B cell (primary cell): Measurements from ENCODE around the gene CTXND1. TPM values are rescaled to one million over a fixed set of nuclear protein-coding genes. Genes with fewer than 3 reads are reported as not detected.

Experiments
- ATAC-seq: fragments of 200-7000 bp; cut with Tn5 transposase; one replicate; pipeline ENCODE4 v1.10.0; 2021; ENCODE audit warnings: low read depth, mild to moderate bottlenecking, moderate number of reproducible peaks, moderate library complexity
- CTCF ChIA-PET: fragments of 350-600 bp; sonication (Branson Sonifier 250); formaldehyde crosslinking; loops from one replicate; lab custom pipeline; 2021; ENCODE audit warnings: antibody characterized with exemption, inconsistent platforms; lab: Charles Lee
- POLR2A ChIA-PET: fragments of 350-600 bp; sonication (Branson Sonifier 250); formaldehyde crosslinking; loops from one replicate; lab custom pipeline; 2021; ENCODE audit warnings: antibody characterized with exemption; lab: Charles Lee
- DNase-seq: peaks from one replicate; pipeline ENCODE4 v3.0.0; 2013
- H2AFZ ChIP-seq: 2 replicates; pipeline ENCODE4 v1.6.1; 2012; ENCODE audit warnings: mild to moderate bottlenecking, low read depth, low read length; ENCODE audit not compliant: insufficient read depth, poor library complexity, severe bottlenecking
- H3K27ac ChIP-seq, 2 donors: 1 replicate in 1 of 2; 2 replicates in 1 of 2; pipeline ENCODE4 v1.5.1; 2012 to 2013; ENCODE audit warnings: low read length in 2 of 2, mild to moderate bottlenecking in 2 of 2, moderate library complexity in 1 of 2
- H3K27me3 ChIP-seq, 4 experiments: fragments of 200-600 bp in 1 of 4; sonication (generic) in 1 of 4; replicated peaks in 1 of 4; 1 replicate in 2 of 4; 2 replicates in 2 of 4; pipeline versions ENCODE4 v1.6.1 to v1.7.0; 2013 to 2016; ENCODE audit warnings: low read length in 3 of 4, mild to moderate bottlenecking in 2 of 4, mixed read lengths in 1 of 4, moderate library complexity in 1 of 4; ENCODE audit not compliant: insufficient read depth in 4 of 4, control insufficient read depth in 3 of 4; ENCODE audit errors: control extremely low read depth in 1 of 4
- H3K36me3 ChIP-seq, 2 experiments: replicated peaks in 1 of 2; 1 replicate in 1 of 2; 2 replicates in 1 of 2; pipeline versions ENCODE4 v1.6.1 to v1.7.1; 2013; ENCODE audit warnings: low read length in 1 of 2; ENCODE audit not compliant: insufficient read depth in 2 of 2, control insufficient read depth in 1 of 2; ENCODE audit errors: control extremely low read depth in 1 of 2, extremely low read depth in 1 of 2
- H3K4me1 ChIP-seq, 2 donors: fragments of 200-600 bp in 1 of 2; sonication (generic) in 1 of 2; 1 replicate in 1 of 2; 2 replicates in 1 of 2; pipeline versions ENCODE4 v1.5.1 to v1.6.1; 2013 to 2017; ENCODE audit warnings: low read length in 2 of 2; ENCODE audit not compliant: control insufficient read depth in 2 of 2, insufficient read depth in 2 of 2
- H3K4me2 ChIP-seq: replicated peaks from 2 replicates; pipeline ENCODE3; 2012; ENCODE audit warnings: mild to moderate bottlenecking, low read depth, low read length; ENCODE audit not compliant: poor library complexity, severe bottlenecking
- H3K4me3 ChIP-seq, 5 experiments: fragments of 200-600 bp in 1 of 5; sonication (generic) in 1 of 5; 1 replicate in 3 of 5; 2 replicates in 2 of 5; pipeline versions ENCODE4 v1.5.1 to v1.7.0; 2011 to 2016; ENCODE audit warnings: low read length in 4 of 5, mild to moderate bottlenecking in 4 of 5, low read depth in 2 of 5, control low read depth in 1 of 5, moderate library complexity in 1 of 5; ENCODE audit not compliant: insufficient read depth in 1 of 5; ENCODE audit errors: control extremely low read depth in 1 of 5, extremely low read depth in 1 of 5
- H3K79me2 ChIP-seq: fragments of 200-600 bp; sonication (generic); one replicate; pipeline ENCODE4 v1.6.0; 2016; ENCODE audit warnings: low read length; ENCODE audit not compliant: control insufficient read depth, insufficient read depth
- H3K9ac ChIP-seq: fragments of 200-600 bp; sonication (generic); 2 replicates; pipeline ENCODE4 v1.6.1; 2017; ENCODE audit warnings: mild to moderate bottlenecking, low read length, moderate library complexity
- H3K9me3 ChIP-seq, 3 donors: one replicate each; pipeline versions ENCODE4 v1.6.1 to v1.7.1; 2013; ENCODE audit warnings: low read length in 2 of 3; ENCODE audit not compliant: control insufficient read depth in 2 of 3, insufficient read depth in 1 of 3; ENCODE audit errors: control extremely low read depth in 1 of 3
- H4K20me1 ChIP-seq: 2 replicates; pipeline ENCODE4 v1.6.0; 2012; ENCODE audit warnings: mild to moderate bottlenecking, low read length; ENCODE audit not compliant: insufficient read depth, control insufficient read depth, poor library complexity, severe bottlenecking
- H3K27ac Mint-ChIP-seq: one replicate; pipeline ENCODE4 v1.8.0; 2021; ENCODE audit warnings: mixed read lengths
- H3K27me3 Mint-ChIP-seq: one replicate; pipeline ENCODE4 v1.8.0; 2021; ENCODE audit warnings: mixed read lengths
- H3K4me1 Mint-ChIP-seq: one replicate; pipeline ENCODE4 v1.8.0; 2021; ENCODE audit warnings: mixed read lengths
- H3K4me3 Mint-ChIP-seq: one replicate; pipeline ENCODE4 v1.8.0; 2021; ENCODE audit warnings: mixed read lengths
- H3K9me3 Mint-ChIP-seq: one replicate; pipeline ENCODE4 v1.8.0; 2022; ENCODE audit warnings: mixed read lengths; ENCODE audit not compliant: insufficient read depth
- CTCF ChIP-seq: fragments of 200-600 bp; IDR thresholded peaks from one replicate; pipeline ENCODE4 v1.8.0; 2022; ENCODE audit warnings: antibody characterized with exemption, mild to moderate bottlenecking
- EZH2 ChIP-seq: IDR thresholded peaks from 2 replicates; pipeline ENCODE4 v1.6.1; 2012; ENCODE audit warnings: borderline replicate concordance, low read depth, mild to moderate bottlenecking, moderate library complexity, low read length; ENCODE audit not compliant: insufficient read depth, poor library complexity, severe bottlenecking
- WGBS: methylation state at CpG from one replicate; pipeline ENCODE4 v1.1.5; 2013; ENCODE audit warnings: missing lambda C conversion rate; ENCODE audit not compliant: insufficient coverage; 5-methylcytosine and 5-hydroxymethylcytosine counted together
- intact Hi-C: fragments of 100-400 bp; cut with micrococcal nuclease; formaldehyde crosslinking; loops from one replicate; pipeline ENCODE4 v1.10.0; 2022
- polyA plus RNA-seq: library from polyadenylated mRNA; depleted of rRNA; stranded (reverse); fragments of >200 nt; gene quantifications from 2 replicates; pipeline ENCODE4 v1.2.3, GENCODE V29; 2012
- total RNA-seq, 2 donors: library from RNA; stranded (reverse); fragments of 120-200 nt in 1 of 2; gene quantifications; 1 replicate in 1 of 2; 2 replicates in 1 of 2; pipeline versions ENCODE4 v1.2.3 to v1.2.4, GENCODE V29; 2013 to 2022

Gene CTXND1
- total and polyA plus RNA-seq, 2 donors (not counting 1 experiment from before 2014, with no cell fraction given) = not detected

GRCh38 chr15:80275961-80276360 is 23.9 kb upstream of the CTXND1 start:
- H2AFZ ChIP-seq = no peak overlapping the region
- no peak for ATAC-seq
- intact Hi-C loops = no loop called here
- H3K9me3 ChIP-seq = peaks cover 0 to 6% (median 0%) of the 10 kb centered on the region in 3 donors
- H3K79me2 ChIP-seq = no peaks in the 10 kb centered on the region
- ChIA-PET CTCF (interaction anchor here (0.6 kb wide), 1 partner anchor 37 kb away, joined by 3 read pairs; no protein-coding TSS in a partner anchor), POLR2A (no interaction called here)
- no peak overlapping the region for H3K27ac ChIP-seq
- H3K36me3 ChIP-seq = no peaks in the 10 kb centered on the region
- TF ChIP-seq EZH2 (no peak), CTCF (no peak)
- no peak overlapping the region for H3K4me3 ChIP-seq
- no peaks in the 10 kb centered on the region for H4K20me1 ChIP-seq
- no peak overlapping the region for H3K4me2 ChIP-seq
- H3K4me3 Mint-ChIP-seq = no peak overlapping the region
- no peak overlapping the region for H3K9ac ChIP-seq
- no peaks in the 10 kb centered on the region for H3K4me1 Mint-ChIP-seq
- H3K27ac Mint-ChIP-seq = no peak overlapping the region
- peaks cover 16% of the 10 kb centered on the region for H3K27me3 Mint-ChIP-seq
- no peaks in the 10 kb centered on the region for H3K4me1 ChIP-seq
- no peak for DNase-seq
- H3K27me3 ChIP-seq = no peaks in the 10 kb centered on the region
- WGBS = 90% methylated on average over 2 of the region's 3 CpGs
- H3K9me3 Mint-ChIP-seq = no peaks in the 10 kb centered on the region

GRCh38 chr15:80274996-80275395 is 23.0 kb upstream of the CTXND1 start:
- Histone ChIP-seq H3K4me3 (no peak overlapping the region), H2AFZ (no peak overlapping the region)
- peaks cover 18% of the 10 kb centered on the region for H3K27me3 Mint-ChIP-seq

More at GRCh38 chr15:80274996-80275395, 23.0 kb upstream of the CTXND1 start:
- Histone ChIP-seq H4K20me1 (no peaks in the 10 kb centered on the region), H3K9me3 (peaks cover 0 to 6% (median 0%) of the 10 kb centered on the region in 3 donors), H3K4me2 (no peak overlapping the region), H3K4me1 (no peaks in the 10 kb centered on the region), H3K79me2 (no peaks in the 10 kb centered on the region), H3K36me3 (no peaks in the 10 kb centered on the region), H3K9ac (no peak overlapping the region), H3K27ac (no peak overlapping the region), H3K27me3 (no peaks in the 10 kb centered on the region)
- WGBS = no CpG with 5 or more reads among the region's 1 CpG
- DNase-seq (no peak), ATAC-seq (no peak)
- TF ChIP-seq EZH2 (no peak), CTCF (no peak)
- no peaks in the 10 kb centered on the region for H3K9me3 Mint-ChIP-seq
- no peak overlapping the region for H3K27ac Mint-ChIP-seq
- POLR2A ChIA-PET = no interaction called here
- no peak overlapping the region for H3K4me3 Mint-ChIP-seq
- no peaks in the 10 kb centered on the region for H3K4me1 Mint-ChIP-seq
- CTCF ChIA-PET = no interaction called here
- intact Hi-C loops = no loop called here
